ENCODE measurements around the gene DCP1B.

DCP1B gene

GRCh38 chr12:2017546-2018337 lies 13.5 kb upstream of the DCP1B start:
- DNase-seq = no peak

- no peak for DNase-seq
Observed at GRCh38 chr12:2016862-2017545, 12.7 kb upstream of the DCP1B start.

- DNase-seq = no peak
Observed at GRCh38 chr12:2014231-2014630, 10.0 kb upstream of the DCP1B start.

GRCh38 chr12:2013527-2014223 lies 9.4 kb upstream of the DCP1B start:
- DNase-seq = no peak

- no peak for DNase-seq
Observed at GRCh38 chr12:2013086-2013485, 8.8 kb upstream of the DCP1B start.

GRCh38 chr12:2011643-2012607 lies 7.7 kb upstream of the DCP1B start:
- DNase-seq = no peak

- no peak for DNase-seq
Observed at GRCh38 chr12:2009623-2010022, 5.4 kb upstream of the DCP1B start.

GRCh38 chr12:2008677-2009076 lies 4.4 kb upstream of the DCP1B start:
- no peak for DNase-seq

GRCh38 chr12:2003676-2004112 lies 563 bp downstream of the DCP1B start:
- peak in 1 of 6 experiments; percentile 51 for DNase-seq

- DNase-seq = no peak
Observed at GRCh38 chr12:1995205-1995896, 8.9 kb downstream of the DCP1B start.

GRCh38 chr12:1994429-1995143 lies 9.7 kb downstream of the DCP1B start:
- DNase-seq = no peak

- no peak for DNase-seq
Observed at GRCh38 chr12:1993871-1994371, 10.3 kb downstream of the DCP1B start.

GRCh38 chr12:1993341-1993740 lies 10.9 kb downstream of the DCP1B start:
- DNase-seq = no peak

- DNase-seq = no peak
Observed at GRCh38 chr12:1992732-1993131, 11.5 kb downstream of the DCP1B start.

- no peak for DNase-seq
Observed at GRCh38 chr12:1989111-1989510, 15.1 kb downstream of the DCP1B start.

- no peak for DNase-seq
Observed at GRCh38 chr12:1984759-1985158, 19.5 kb downstream of the DCP1B start.

GRCh38 chr12:1980282-1980681 lies 24.0 kb downstream of the DCP1B start:
- DNase-seq = no peak

GRCh38 chr12:1978078-1978862 lies 26.0 kb downstream of the DCP1B start:
- no peak for DNase-seq

GRCh38 chr12:1977588-1977987 lies 26.7 kb downstream of the DCP1B start:
- DNase-seq = no peak

- no peak for DNase-seq
Observed at GRCh38 chr12:1977109-1977508, 27.1 kb downstream of the DCP1B start.

Data from stimulated activated naive CD4-positive, alpha-beta T cell (primary cell).